Bronchial smooth muscle cell (primary cell): ENCODE data around the gene CSPG5. TPM values are rescaled to one million over a fixed set of nuclear protein-coding genes. Genes with fewer than 3 reads are reported as not detected.

Source experiments
- total RNA-seq: library from RNA; depleted of rRNA; stranded (reverse); fragments of >200 nt; gene quantifications from 2 replicates; pipeline ENCODE4 v1.2.1, GENCODE V29; 2014

Gene CSPG5, protein sequence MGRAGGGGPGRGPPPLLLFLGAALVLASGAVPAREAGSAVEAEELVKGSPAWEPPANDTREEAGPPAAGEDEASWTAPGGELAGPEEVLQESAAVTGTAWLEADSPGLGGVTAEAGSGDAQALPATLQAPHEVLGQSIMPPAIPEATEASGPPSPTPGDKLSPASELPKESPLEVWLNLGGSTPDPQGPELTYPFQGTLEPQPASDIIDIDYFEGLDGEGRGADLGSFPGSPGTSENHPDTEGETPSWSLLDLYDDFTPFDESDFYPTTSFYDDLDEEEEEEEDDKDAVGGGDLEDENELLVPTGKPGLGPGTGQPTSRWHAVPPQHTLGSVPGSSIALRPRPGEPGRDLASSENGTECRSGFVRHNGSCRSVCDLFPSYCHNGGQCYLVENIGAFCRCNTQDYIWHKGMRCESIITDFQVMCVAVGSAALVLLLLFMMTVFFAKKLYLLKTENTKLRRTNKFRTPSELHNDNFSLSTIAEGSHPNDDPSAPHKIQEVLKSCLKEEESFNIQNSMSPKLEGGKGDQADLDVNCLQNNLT
- 0.09 and 0.16 TPM in 2 replicates for total RNA-seq

DNA sequence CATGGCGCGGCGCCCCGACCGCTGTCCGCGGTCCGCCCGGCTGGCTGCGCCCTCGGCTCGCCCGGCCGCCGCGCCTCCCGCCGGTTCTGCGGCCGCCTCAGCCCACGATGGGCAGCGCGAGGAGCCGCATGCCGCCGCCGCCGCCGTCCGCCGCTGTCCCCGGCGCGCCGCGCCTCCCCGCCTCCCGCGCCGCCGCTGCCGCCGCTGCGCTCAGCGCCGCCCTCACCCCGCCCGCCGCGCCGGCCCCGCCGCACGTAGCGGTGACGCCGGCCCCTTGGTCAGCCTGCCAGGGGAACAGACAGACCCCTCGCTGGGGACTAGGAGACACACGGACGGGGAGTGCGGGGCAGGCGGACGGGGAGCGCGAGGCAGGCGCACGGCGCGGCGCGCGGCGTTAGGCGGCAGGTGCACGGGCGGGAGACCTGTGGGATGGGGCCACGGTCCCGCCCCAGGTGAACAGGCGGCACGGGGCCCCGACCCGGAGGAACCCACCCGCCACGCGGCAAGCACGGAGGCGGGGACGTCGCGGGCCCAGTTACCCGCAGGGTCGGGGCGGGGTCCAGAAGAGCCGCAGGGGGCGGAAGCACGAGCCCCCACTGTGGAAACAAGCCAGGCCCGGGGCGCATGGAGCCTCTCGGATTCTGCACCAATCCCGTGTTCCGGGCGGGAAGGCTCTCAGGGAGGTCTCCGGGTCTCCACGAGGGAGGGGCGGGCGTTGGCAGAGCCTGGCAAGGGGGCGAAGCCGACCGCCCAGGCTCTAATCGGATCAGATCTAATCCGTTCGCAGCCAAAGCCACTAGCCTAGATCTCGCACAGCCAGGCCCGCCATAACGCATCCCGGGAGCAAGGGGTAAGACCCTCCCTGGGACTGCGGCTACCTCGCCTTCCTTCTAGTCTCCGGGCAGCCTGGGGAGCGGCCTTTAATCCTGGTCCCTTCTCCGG lies at the start of gene CSPG5:
Gene CSPG5 (minus strand): TSS at position 175 of the 942 bp plus-strand sequence. CDS start 172 bp downstream, at position 3.

DNA sequence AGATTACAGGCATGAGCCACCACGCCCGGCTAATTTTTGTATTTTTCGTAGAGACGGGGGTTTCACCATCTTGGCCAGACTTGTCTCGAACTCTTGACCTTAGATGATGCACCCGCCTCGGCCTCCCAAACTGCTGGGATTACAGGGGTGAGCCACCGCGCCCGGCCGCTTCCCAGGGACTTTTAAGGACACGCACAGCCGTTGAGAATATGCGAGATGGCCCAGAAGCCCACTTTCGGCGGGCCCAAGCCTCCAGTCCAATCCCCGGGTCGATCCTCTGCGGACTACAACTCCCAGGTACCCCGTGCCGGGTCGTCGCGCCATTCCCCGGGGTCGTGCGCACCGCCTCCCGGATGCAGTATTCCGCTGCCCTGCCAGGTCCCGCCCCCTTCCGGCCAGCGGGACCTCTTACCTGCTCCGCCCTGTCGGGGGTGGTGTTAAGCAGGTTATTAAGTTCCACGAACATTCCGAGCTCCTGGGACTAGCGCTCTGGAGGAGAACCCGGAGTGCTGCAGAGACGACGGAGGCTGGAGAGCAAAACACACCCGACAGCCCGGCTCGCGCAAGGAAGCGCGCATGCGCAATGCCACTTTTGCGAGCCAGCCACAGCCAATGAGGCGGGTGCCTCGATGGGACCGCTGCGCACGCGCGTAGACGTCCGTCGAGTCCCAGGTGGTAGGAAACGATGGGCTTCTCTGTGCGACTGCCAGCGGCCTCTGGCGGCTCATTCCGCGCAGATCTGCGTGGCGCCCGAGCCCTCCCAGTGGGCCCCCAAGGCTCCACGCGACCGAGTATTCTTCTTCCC lies 65.3 kb downstream of the CSPG5 start, which contains the start of gene ELP6:
Gene ELP6 (minus strand): TSS at position 588 of the 805 bp plus-strand sequence. CDS start 122 bp downstream, at position 466.

Other genes starting within 250 kb of the CSPG5 start
- 15.6 and 16.3 TPM in 2 replicates for gene PTPN23, start 197.8 kb downstream of the CSPG5 start, total RNA-seq
- 42.2 and 68.9 TPM in 2 replicates for gene SCAP, start 102.9 kb downstream of the CSPG5 start, total RNA-seq
- gene ELP6, start 65.2 kb downstream of the CSPG5 start, total RNA-seq: 39.2 and 41.1 TPM in 2 replicates
- gene SMARCC1, start 203.0 kb upstream of the CSPG5 start, total RNA-seq: 22.4 and 24.6 TPM in 2 replicates
- gene DHX30, start 224.3 kb upstream of the CSPG5 start, total RNA-seq: 34.7 and 42.3 TPM in 2 replicates